GM18526 (cell line): ENCODE data around the gene PILRA.

Experiments
- POLR2A ChIP-seq: IDR thresholded peaks from 3 replicates; pipeline ENCODE4 v1.6.1; 2011; ENCODE audit not compliant: insufficient read length; ENCODE audit errors: extremely low read depth

PILRA gene

DNA sequence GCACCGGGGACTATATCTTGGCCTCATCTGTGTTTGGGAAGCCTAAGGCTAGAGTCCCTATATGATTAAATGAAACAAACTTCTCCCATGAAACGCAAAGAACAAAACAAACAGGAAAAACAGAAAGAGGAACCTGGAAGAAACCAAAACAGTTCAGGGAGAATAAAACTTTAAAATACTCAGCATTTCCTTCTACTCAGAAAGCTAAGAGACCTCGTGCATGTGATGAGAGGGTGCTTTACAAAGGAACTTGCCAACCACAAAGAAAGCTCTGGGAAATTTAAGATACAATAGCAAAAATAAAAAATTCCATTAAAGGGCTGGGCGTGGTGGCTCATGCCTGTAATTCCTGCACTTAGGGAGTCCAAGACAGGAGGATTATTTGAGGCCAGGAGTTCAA is 6.9 kb downstream of the PILRA start:
- TF ChIP-seq POLR2A, result no peak

DNA sequence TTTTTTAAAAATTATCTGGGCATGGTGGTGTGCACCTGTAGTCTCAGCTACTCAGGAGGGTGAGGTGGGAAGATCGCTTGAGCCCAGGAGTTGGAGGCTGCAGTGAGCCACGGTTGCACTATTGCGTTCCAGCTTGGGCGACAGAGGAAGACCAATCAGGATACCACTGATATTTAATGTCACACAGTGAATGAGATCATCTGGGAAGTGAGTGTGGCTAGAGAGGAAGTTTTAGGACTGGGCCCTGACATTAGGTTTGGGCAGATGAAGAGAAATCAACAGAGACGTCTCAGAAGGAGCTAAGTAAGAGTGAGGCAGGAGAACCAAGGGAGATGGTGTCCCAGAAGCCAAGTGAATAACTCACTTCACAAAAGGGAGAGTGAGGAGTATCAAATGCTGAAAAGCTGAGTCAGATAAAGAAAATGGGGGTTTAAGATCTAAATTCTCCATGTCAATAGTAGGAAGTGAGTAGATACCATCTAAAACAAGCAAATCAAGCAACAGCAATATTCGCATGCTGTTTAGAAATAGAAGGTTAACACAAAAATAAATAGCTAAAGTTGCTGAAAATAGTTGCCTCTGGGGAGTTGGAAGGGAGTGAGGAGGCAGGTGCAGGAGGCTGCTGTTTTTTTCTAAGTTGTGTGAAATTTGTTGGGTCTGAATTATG is 11.5 kb downstream of the PILRA start:
- no peak for TF ChIP-seq POLR2A

DNA sequence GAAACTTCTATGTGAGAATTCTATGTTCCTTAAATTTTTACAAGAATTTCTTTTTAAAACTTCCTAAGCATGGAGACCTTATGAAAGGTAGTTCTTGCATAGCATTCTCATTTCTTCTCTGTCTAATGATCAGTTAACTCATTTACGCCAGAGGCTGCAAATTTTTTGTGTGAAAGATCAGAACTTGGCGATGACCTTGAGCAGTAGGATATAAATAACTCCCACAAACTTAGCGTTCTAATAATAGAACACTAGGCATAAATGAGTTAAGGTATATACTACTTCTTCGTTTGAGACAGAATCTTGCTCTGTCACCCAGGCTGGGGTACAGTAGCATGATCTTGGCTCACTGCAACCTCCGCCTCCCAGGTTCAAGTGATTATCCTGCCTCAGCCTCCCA is 13.7 kb downstream of the PILRA start:
- TF ChIP-seq POLR2A, result no peak

DNA sequence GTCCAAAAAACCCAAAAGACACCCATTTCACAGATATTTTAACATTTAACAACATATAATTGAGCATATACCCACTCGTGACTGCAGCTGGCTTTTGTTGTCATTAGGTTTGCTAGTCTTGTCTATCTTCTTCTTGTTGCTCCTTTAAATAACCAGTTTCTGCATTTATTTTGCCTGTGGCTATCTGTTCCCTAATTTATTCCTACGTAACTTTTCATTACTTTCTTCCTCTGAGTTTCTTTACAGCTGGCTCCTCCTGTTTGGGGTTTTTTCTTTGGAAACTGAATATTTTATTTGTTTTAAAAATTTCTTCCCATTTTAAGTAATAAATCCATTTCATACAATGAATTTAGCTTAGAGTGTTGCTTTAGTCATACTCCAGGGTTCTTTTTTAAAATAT is 14.4 kb downstream of the PILRA start:
- TF ChIP-seq POLR2A, result no peak

DNA sequence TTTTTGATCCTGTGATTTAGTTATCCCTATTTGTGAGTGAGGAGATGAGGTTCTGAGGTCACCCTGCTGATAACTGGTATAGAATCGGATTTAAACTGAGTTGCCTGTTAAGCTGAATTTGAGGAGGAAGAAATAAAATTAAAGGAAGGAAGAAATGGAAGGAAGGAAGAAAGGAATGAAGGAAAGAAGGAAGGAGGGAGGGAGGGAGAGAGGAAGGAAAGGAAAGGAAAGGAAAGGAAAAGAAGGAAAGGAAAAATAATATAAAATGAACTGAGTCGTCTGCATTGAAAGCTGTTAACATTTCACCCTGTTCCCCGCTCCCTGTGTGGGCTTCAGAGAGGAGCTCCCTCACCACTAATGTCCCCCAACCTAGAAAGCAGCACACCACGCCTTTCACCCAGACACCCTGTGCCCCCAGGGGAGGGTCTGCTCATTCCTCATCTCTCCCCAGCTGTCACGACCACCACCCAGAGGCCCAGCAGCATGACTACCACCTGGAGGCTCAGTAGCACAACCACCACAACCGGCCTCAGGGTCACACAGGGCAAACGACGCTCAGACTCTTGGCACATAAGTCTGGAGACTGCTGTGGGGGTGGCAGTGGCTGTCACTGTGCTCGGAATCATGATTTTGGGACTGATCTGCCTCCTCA is 16.3 kb downstream of the PILRA start:
- no peak for TF ChIP-seq POLR2A

DNA sequence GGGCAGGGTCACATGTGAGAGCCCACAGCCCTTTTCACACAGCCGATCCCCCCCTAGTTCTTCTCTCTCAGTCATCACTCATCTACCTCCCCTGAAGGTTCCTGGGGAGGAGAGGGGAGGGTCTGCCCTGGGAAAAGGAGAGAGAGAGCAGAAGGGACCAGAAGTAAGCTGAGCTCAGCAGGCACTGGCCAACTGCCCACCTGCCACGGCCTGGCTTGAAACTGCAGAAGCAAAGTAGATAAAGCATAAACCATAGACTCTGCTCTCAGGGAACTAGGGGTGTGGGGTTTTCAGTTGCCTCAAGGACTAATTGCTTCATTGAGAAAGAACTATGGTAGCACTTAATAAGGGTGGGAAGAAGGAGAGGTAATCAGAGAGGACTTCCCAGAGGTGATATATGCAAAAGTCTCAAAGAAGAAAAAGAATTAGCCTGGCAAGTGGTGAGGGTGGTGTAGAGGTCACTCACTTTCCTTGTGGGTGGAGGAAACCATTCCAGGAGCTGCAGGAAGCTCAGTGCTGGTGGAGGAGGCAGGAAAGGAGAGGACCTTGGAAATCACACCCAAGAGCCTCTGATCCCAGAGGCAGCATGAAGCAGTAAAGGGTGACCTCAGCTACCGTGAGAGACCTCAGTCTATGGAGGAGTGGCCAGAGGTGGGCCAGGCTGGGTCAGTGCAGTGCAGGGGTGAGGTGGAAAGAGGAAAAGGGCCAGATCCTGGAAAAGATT is 17.2 kb downstream of the PILRA start:
- TF ChIP-seq POLR2A, result no peak

DNA sequence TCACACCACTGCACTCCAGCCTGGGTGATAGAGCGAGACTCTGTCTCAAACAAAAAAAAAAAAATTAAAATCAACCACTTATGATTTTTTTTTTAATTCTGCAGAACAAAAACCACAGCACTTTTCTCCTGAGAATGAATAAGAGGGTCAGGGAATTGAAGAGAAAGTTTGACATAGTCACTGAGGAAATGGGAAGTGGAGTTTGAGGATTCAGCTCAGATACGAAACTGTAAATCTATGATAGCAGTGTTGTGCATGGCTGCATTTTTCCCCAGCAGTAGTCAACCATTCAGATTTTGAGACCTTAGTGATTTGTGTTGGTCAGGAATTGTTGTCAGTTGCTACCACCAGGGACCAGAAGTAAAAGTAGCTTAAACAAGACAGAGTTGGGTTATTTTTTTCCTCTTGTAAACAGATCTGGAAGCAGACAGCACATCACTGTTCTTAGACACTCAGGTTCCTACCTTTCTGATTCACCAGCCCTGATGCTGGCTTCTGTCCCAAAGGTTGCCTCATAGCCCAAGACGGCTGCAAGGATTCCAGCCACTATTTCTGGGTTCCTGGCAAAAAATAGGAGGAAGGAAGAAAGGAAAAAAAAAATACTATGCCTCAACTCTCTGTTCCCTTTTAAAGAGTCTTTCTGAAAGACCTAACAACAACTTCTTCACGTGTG is 20.1 kb downstream of the PILRA start:
- TF ChIP-seq POLR2A, result no peak

DNA sequence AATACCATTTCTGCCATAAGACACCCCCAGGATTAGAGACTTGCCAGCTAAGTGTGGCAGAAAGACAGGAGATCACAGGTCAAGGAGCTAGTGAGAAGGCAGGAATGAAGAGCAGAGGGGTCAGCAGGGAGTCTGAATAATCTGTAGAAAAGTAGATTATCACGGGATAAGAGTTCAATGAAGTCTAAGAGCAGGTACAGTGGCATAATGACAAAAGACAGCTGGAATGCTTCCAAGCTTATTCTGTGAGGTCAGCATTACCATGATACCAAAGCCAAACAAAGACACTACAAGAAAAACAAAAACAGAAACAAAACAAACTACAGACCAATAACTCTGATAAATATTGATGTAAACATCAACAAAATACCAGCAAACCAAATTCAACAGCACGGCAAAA is 20.8 kb downstream of the PILRA start:
- TF ChIP-seq POLR2A, result no peak

DNA sequence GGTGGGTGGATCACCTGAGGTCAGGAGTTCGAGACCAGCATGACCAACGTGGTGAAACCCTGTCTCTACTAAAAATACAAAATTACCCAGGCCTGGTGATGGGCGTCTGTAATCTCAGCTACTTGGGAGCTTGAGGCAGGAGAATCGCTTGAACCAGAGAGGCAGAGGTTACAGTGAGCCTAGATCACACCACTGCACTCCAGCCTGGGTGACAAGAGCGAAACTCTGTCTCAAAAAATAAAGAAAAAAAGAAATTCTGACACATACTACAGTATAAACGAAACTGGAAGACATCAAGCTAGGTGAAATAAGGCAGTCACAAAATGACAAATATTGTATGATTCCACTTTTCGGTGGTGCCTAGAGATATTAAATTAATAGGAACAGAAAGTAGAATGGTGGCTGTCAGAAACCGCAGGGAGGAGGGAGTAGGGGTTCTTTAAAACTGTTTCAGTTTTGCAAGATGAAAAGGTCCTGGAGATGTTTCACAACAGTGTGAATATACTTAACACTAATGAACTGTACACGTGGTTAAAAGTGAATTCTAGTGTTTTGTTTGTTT is 23.2 kb downstream of the PILRA start:
- TF ChIP-seq POLR2A, result no peak

DNA sequence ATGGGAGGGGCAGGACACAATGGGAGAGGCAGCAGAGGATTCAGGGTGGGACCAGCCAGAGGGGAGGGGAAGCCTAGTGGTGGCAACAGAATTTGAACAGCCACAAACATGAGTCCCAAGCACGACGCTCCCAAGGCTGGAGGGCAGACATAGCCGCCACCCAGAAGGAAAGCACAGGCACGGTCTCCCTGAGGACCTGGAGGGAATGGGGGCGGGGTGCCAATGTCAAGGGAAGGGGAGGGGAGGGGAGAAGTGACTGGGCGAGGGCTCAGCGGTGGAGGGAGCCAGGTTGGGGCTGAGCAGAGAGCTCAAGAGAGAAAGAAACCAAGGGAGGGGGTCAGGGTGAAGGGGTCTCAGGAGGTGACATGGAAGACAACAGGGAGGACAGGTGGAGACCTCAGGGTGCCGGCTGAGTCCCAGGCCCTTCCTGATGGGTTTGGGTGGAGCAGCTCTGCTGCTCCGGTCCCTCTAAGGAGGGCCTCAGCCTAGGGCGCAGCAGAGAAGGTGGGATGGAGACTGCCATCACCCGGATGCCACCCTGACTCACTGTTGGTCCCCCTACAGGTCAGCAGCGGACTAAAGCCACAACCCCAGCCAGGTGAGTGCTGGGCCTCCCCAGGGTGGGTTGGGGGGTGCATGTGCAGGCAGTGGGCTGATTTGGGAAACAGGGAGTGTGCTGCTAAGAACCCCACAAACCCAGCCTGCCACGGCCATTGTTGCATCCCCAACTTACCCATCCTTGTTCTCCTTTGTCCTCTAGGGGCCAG is 24.2 kb downstream of the PILRA start:
- TF ChIP-seq POLR2A, result no peak

DNA sequence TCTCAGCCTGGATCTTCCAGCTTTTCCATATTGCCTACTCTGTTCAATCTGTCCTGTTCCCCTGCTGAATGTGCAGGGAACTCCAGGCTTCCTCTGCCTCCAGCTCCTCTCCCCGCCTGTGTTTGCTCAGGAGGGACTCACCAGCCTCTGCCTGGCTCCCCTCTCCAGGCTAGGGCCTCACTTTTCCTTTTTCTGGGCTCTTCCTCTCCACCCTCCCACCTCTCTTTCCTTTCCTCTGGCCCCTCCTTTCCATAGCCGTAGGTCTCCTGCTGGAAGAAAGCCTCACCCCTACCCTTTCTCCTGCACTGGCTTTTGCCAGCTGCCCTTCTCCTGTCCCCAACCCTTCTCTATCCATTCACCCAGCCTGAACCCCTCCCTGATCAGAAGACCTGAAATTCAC is 25.0 kb downstream of the PILRA start:
- no peak for TF ChIP-seq POLR2A

DNA sequence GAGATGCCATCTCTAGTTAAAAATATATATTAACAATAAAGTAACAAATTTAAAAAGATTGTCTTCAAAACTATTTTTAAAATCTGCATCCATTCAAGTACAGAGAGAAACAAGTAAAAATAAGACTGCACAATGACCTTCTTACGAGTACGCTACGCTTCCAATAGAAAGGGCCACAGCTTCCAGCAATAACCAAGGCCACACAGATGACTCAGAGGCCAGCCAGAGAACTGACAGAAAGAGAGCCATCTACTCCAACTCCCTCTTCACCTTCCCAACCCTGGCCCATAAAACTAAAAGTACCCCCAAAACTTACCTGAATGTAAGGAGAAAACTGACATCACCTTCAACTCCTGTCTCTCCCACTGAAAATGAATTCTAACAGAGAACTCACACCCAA is 26.8 kb downstream of the PILRA start:
- TF ChIP-seq POLR2A, result no peak

DNA sequence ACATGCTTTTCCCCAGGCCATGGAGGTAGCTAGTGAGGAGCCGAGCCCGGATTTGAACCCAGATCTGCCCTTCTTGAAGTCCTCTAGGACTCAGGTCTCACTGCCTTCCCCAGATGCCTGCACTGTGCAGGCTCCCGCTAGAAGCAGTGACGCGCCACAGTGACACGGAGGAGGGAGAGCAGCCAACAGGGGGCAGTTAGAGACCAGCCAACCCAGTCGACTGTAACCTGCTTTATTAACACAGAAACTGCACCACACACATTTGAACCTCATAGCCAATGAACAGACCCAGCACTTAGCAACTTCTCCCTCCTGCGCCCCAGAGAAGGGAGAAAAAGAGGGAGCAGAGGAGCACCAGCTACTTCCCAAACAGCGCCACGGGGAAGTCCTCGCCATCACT is 27.4 kb downstream of the PILRA start:
- no peak for TF ChIP-seq POLR2A

DNA sequence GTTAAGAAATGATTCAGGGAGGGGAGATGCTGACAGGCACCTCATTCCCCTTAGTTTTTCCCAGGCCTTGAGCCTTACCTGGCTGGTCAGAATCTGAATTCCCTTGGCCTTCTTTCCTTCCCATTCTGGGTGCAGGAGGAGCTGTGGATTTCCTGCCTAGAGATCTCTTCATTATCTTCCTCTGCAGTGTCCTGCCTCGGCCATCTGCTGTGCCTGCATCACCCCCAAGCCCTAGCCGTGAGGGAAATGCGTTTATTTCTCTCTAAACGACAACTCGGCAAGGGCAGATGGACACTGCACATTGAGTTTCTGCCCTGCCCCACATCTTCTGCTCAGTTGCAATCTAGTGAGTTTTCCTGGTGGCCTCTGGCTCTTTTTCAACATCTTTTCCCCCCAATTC is 28.5 kb downstream of the PILRA start:
- TF ChIP-seq POLR2A, result no peak

DNA sequence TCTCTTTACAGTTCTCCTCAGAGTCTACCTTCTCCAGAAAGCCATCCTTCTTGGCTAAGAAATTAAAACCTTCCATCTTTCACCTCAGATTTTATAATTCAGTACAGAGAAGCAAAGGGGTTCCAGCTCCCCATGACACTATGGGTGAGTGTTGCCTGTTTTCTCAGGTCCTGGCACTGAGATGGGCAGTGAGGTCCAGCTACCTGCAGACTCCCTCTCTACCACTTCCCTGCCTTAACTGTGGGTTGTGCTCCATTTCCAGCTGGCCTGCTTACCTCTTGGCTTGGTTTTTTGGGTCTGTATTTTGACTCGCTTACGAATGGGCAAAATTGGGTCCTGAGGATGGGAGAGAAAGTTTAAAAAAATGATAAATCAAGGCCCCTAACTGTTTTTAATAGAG is 29.0 kb downstream of the PILRA start:
- no peak for TF ChIP-seq POLR2A
